Measurements from ENCODE around the gene TMTC1. TPM values are rescaled to one million over a fixed set of nuclear protein-coding genes. Genes with fewer than 3 reads are reported as not detected.
A peak's percentile ranks its signal among the peaks of the same experiment; 100 is the strongest.
"Not testable (repeated sequence)": the region's sequence is repeated elsewhere in the genome, so short reads cannot be mapped to it uniquely, and the experiment has no call there.

The TMTC1 gene
- total RNA-seq, 1 donor from 2014 or later = 5.3 TPM

- ATAC-seq = no peak
These were observed 120.9 kb downstream of the TMTC1 start for GRCh38 chr12:29662734-29663323.

GRCh38 chr12:29660847-29661246, 122.9 kb downstream of the TMTC1 start:
- ATAC-seq = no peak

- no peak for ATAC-seq
These were observed 126.8 kb downstream of the TMTC1 start for GRCh38 chr12:29656762-29657538.

GRCh38 chr12:29655861-29656260, 127.9 kb downstream of the TMTC1 start:
- ATAC-seq = no peak

- no peak for ATAC-seq
These were observed 130.5 kb downstream of the TMTC1 start for GRCh38 chr12:29653286-29653685.

GRCh38 chr12:29650371-29650770, 133.4 kb downstream of the TMTC1 start:
- no peak for ATAC-seq

- no peak for ATAC-seq
These were observed 134.0 kb downstream of the TMTC1 start for GRCh38 chr12:29649722-29650121.

GRCh38 chr12:29644536-29645162, 139.1 kb downstream of the TMTC1 start:
- ATAC-seq = no peak

- ATAC-seq = no peak
These were observed 143.0 kb downstream of the TMTC1 start for GRCh38 chr12:29640589-29641345.

GRCh38 chr12:29639893-29640495, 143.7 kb downstream of the TMTC1 start:
- ATAC-seq = no peak

- no peak for ATAC-seq
These were observed 145.2 kb downstream of the TMTC1 start for GRCh38 chr12:29638528-29638927.

- ATAC-seq = no peak
These were observed 149.7 kb downstream of the TMTC1 start for GRCh38 chr12:29634057-29634456.

GRCh38 chr12:29630164-29630563, 153.6 kb downstream of the TMTC1 start:
- ATAC-seq = not testable (repeated sequence)

GRCh38 chr12:29627221-29627620, 156.5 kb downstream of the TMTC1 start:
- ATAC-seq = no peak

- no peak for ATAC-seq
These were observed 158.3 kb downstream of the TMTC1 start for GRCh38 chr12:29625359-29625953.

- ATAC-seq = no peak
These were observed 161.5 kb downstream of the TMTC1 start for GRCh38 chr12:29622251-29622650.

- no peak for ATAC-seq
These were observed 163.7 kb downstream of the TMTC1 start for GRCh38 chr12:29620030-29620429.

- ATAC-seq = no peak
These were observed 166.3 kb downstream of the TMTC1 start for GRCh38 chr12:29617407-29617803.

GRCh38 chr12:29616664-29617406, 166.9 kb downstream of the TMTC1 start:
- peak; percentile 94 for ATAC-seq

GRCh38 chr12:29614694-29615325, 168.9 kb downstream of the TMTC1 start:
- no peak for ATAC-seq

- no peak for ATAC-seq
These were observed 170.8 kb downstream of the TMTC1 start for GRCh38 chr12:29612912-29613311.

Data from esophagus mucosa (tissue), 1 donor.